GM12872 (cell line): ENCODE results near the gene CKB.

Experiments used
- TF ChIP-seq, protein P1 (sequence below): IDR thresholded peaks from 3 replicates; pipeline ENCODE4 v1.5.1; 2011; ENCODE audit warnings: low read depth, mild to moderate bottlenecking, low read length, moderate library complexity; ENCODE audit not compliant: insufficient read depth

The CKB gene

DNA sequence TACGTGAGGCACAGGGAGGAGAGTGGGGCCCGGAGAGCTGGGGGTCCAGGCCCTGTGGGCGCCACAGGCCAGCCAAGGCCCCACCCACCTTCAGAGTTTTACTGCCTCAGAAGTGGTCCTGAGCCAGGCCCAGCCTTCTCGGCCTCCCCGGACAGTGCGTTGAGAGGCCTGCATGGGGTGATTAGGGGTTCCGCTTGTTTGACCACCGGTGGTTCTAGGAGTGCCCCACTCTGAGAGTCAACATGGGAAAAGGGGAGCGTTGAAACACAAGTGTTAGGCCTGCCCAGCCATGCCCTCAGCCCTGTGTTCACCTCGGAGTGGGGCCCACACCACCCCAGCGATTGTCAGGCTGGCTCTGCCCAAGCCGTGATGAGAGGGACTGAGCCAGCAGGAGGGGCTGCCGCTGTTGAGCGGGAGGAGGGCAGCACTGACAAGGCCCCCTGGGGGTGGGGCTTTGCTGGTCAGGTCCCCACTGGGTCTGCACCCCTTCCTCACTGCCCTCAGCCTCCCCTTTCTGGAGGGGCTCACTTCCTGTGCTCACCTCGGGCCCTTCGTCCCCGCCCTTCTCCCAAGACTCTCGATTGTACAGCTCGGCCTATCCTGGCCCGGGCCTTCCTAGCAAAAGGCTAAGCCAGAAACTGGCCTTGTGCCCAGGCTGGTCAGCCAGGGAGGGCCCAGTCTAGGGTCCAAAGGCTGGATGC, 4.8 kb downstream of the CKB start:
- TF ChIP-seq, protein P1, sequence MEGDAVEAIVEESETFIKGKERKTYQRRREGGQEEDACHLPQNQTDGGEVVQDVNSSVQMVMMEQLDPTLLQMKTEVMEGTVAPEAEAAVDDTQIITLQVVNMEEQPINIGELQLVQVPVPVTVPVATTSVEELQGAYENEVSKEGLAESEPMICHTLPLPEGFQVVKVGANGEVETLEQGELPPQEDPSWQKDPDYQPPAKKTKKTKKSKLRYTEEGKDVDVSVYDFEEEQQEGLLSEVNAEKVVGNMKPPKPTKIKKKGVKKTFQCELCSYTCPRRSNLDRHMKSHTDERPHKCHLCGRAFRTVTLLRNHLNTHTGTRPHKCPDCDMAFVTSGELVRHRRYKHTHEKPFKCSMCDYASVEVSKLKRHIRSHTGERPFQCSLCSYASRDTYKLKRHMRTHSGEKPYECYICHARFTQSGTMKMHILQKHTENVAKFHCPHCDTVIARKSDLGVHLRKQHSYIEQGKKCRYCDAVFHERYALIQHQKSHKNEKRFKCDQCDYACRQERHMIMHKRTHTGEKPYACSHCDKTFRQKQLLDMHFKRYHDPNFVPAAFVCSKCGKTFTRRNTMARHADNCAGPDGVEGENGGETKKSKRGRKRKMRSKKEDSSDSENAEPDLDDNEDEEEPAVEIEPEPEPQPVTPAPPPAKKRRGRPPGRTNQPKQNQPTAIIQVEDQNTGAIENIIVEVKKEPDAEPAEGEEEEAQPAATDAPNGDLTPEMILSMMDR, result no peak

DNA sequence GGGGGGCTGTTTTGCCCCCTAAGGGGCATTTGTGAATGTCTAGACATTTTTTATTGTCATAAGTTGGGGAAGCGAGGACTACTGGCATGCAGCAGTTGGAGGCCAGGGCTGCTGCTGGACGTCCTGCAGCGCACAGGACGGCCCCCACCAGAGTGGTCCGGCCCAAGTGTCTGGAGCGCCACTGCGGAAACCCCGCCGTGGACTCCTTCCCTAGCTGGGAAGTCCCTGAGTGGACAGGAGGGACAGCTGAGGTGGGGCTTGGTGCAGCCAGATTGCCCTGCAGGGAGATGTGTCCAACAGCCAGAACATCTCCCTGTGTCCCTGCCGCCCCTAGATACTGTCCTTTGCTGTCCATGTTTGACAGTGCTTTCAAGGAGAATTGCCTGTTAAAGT, 5.5 kb downstream of the CKB start:
- TF ChIP-seq, protein P1, result no peak

DNA sequence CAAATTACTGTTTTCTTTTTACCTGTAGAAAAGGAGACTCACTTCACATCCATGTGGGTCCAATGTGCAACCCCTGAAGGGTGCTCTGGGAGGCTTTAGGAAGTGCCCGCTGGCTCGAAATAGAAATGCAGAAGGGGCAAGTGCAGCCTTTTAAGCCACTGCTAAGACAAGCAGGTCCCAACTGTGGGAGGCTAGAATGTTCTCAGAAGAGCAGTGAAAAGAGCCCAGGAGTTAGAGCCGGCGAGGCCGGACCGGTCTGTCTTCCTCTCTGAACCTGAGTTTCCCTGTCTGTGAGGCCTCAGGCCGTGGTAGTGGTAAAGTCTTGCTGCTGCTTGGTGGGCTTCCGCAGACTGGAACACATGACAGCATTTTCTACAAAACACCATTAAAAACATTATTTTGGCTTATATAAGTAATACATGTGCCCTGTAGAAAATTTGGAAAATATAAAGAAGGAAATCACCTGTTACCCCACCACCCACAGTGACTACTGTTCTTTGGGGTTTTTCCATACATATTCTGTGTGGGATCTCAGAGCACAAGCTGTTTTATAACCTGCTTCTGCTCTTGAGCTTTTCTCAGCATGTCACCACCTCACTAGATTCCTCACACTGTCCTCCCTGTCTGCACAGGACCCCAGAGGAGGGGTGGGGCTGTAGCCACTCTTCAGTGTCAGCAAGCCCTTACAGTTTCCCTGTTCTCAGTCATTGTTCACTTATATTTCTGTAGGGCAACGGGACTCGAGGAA, 6.0 kb downstream of the CKB start:
- TF ChIP-seq, protein P1, result no peak

DNA sequence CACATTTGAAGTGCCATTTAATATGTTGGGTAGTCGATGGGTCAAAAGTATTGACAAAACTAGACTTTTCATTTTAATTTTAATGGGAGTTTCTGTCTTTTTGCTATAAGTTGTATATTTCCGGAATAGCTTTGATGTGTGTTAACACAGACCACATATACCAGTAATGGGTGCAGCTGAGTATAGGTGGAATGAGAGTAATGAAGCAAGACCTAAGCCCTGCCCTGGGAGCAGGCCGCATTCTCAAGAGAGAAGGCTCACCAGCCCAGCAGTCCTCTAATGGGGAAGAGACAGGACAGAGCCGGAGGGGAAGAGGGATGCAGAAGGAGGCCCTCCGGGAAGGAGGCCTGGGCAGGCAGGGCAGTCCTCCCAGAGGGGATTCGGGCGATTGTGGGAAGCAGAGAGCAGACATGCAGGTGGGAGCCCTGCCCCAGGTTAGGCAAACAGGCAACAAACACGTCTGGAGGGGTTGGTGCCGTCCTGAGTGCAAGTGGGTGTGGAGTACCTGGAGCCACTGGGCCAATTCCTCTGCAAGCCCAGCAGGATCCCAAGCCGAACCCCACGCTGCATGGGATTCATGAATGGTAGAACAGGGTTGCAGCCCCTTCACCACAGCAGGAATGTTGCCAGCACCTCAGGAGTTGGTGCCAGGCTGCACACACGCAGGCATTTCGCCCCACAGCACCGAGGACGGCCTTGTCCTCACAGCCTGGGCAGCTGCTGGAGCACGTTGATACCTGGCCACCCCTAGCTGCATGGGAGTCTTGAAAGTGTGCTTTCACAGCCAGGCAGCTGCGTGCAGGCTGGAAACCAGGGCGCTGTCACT, 7.8 kb downstream of the CKB start:
- TF ChIP-seq, protein P1, result no peak

DNA sequence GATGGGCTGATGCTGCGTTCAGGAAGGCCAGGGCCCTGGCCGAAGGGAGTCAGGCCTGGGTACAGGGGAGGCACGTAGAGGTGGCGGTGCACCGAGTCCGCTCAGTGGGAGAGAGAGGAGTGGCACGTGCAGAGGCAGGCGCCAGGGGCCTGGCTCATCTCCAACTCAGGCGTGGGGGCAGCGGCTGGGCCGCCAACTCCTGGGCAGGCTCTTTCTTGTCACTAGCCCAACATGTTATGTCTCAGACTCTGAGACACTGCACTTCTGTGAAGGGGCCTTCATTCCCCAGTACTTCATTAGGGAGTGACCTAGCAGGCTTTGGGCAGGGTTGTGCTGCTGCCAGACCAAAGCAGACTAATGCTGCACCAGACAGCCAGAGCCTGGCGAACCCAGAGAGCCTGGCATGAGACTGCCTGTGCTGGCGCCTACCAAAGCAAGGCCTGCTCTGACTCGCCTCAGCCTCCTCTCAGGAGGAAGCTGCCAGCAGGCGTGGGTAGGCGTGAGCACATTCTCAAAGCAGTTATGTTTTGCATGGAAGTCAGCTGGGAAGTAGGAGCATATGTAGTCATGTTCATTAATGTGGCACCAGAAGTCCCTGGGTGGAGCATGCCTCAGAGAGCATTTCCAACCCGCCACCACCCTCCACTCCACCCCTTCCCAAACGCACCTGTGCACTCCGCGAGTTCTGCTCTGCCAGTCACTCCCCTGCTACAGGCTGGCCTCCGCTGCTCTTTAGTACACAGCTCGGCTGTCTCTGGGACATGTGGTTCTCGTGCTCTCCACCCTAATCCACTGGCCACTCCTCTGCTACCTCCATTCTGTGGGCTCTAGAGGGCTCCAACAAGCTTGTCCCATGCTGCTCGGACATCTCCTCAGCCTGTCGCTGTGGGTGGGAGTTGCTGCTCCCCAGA, 9.7 kb downstream of the CKB start:
- TF ChIP-seq, protein P1, result no peak

DNA sequence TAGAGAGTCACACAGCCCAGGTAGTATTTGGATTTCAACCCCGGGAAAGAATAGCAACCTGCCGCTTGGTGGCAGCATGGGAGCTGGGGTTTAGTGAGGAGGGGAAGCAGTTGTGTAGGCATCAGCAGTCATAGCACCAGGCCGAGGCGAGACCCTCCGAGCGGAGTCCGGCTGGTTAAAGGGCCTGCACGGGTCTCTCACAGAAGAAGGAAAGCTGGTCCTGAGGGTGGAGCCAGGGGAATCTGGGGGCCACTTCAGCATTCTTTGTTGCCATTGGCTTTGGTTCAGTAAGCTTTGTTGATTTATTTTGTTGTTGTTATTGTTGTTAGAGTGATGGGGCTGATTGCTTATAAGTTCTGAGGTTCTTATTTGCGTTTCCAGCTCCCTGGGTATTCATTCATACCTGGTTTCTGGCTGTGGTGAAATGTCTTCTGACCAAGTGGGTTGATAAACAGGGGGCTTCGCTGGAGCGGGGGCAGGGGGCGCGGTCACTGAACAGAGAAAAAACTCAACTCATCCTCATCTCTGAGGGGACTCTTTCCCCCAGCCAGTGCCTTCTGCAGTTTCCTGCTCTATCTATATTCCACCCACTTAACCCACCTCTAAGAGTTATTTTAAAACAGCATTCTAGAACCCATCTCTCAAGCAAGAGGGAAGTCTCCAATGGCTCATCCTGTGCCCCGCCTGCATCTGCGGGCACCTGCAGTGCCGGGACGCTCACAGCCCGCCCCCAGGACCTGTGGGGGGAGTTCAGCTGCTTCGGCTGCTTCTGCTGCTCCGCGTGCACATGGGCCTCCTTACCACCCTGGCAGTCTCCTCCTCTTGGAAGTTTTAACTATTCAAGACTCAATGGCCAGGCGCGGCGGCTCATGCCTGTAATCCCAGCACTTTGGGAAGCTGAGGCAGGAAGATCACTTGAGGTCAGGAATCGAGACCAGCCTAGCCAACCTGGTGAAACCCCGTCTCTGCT, 11.6 kb downstream of the CKB start:
- TF ChIP-seq, protein P1, result no peak
